Vagina (tissue), 2 donors: ENCODE measurements around the gene GPR142. TPM values are rescaled to one million over a fixed set of nuclear protein-coding genes. Genes with fewer than 3 reads are reported as not detected.

Experiments
- DNase-seq, 2 donors: peaks; one replicate each; pipeline ENCODE4 v3.0.0-alpha.2; 2017; ENCODE audit errors: extremely low spot score in 2 of 2
- H3K27ac ChIP-seq: fragments of 200-600 bp; sonication (generic); one replicate; pipeline ENCODE4 v1.5.1; 2019
- H3K27me3 ChIP-seq: fragments of 200-600 bp; sonication (generic); one replicate; pipeline ENCODE4 v1.5.1; 2019
- H3K36me3 ChIP-seq, 2 donors: fragments of 200-600 bp; sonication (generic); one replicate each; pipeline ENCODE4 v1.5.1; 2017 to 2019
- H3K4me1 ChIP-seq: fragments of 200-600 bp; sonication (generic); one replicate; pipeline ENCODE4 v1.5.1; 2019
- H3K4me3 ChIP-seq, 2 donors: fragments of 200-600 bp; sonication (generic); 1 replicate in 1 of 2; 2 replicates in 1 of 2; pipeline ENCODE4 v1.5.1; 2016 to 2019
- H3K9me3 ChIP-seq: fragments of 200-600 bp; sonication (generic); one replicate; pipeline ENCODE4 v1.5.1; 2019
- POLR2A ChIP-seq, 2 donors: fragments of 450-650 bp; IDR thresholded peaks; one replicate each; pipeline ENCODE4 v1.6.1; 2017; ENCODE audit warnings: antibody characterized with exemption in 2 of 2, mild to moderate bottlenecking in 2 of 2, moderate library complexity in 2 of 2
- POLR2AphosphoS5 ChIP-seq, 2 donors: sonication (generic); formaldehyde crosslinking; IDR thresholded peaks; one replicate each; pipeline ENCODE4 v1.9.0; 2017; ENCODE audit warnings: antibody characterized with exemption in 2 of 2, mild to moderate bottlenecking in 2 of 2, low read depth in 1 of 2; ENCODE audit not compliant: insufficient read depth in 1 of 2
- intact Hi-C: fragments of 100-400 bp; cut with DNase I; formaldehyde crosslinking; loops from one replicate; pipeline ENCODE4 v1.15.1; 2023
- total RNA-seq: library from RNA; depleted of rRNA; stranded (reverse); fragments of >200 nt; gene quantifications from one replicate; pipeline ENCODE4 v1.2.3, GENCODE V29; 2016
- TF ChIP-seq, protein P1 (sequence below), 3 experiments: fragments of 450-650 bp in 2 of 3; fragments of 200-600 bp in 1 of 3; sonication (generic) in 1 of 3; IDR thresholded peaks; one replicate each; pipeline ENCODE4 v1.5.1; 2017 to 2019; ENCODE audit warnings: antibody characterized with exemption in 3 of 3, mild to moderate bottlenecking in 2 of 3, moderate library complexity in 2 of 3

The GPR142 gene
- total RNA-seq, 1 donor from 2014 or later: 0.98 TPM

DNA sequence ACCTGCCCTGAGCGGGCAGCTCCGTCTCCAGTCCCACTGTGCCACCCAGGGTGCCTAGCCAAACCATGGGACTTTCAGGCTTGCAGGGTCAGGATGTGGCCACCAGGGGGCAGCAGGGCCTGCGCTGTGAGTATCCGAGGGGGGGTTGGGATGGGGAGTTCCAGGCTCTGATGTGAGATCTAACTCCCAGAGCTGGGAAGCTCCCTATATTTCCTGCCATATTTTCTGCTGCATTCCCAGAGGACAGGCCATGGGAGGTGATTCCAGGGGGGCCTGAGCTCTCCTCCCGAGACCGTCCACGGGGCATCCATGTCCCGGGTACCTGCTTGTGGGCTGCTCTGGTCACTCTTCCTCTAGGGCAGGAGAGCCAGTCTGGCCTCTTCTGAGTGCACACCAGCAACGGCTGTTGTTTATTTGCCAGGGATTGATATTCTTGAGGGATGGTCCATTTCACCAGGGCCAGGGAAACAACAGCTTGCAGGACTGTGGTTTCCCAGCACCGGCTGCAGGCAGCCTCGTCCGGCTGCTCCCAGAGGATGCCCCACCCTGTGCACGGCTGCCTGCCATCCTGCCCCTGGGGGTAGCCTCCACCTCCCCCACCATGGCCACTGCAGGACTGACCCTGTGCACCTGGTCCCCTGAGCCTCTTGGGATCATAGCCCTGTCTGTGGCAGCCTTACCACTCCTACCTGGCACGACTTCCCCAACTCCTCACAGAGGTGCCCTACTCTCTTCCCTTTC is 1.2 kb downstream of the GPR142 start:
- H3K4me3 ChIP-seq: no peak overlapping the region
- no peaks in the 10 kb centered on the region for H3K27me3 ChIP-seq
- no peaks in the 10 kb centered on the region for H3K4me1 ChIP-seq
- intact Hi-C loops: loop anchor here (10.0 kb wide), 1 partner anchor 64 kb away; no protein-coding TSS in a partner anchor
- no peaks in the 10 kb centered on the region for H3K36me3 ChIP-seq
- H3K27ac ChIP-seq: no peak overlapping the region
- no peak for DNase-seq
- no peaks in the 10 kb centered on the region for H3K9me3 ChIP-seq
- TF ChIP-seq, protein P1, sequence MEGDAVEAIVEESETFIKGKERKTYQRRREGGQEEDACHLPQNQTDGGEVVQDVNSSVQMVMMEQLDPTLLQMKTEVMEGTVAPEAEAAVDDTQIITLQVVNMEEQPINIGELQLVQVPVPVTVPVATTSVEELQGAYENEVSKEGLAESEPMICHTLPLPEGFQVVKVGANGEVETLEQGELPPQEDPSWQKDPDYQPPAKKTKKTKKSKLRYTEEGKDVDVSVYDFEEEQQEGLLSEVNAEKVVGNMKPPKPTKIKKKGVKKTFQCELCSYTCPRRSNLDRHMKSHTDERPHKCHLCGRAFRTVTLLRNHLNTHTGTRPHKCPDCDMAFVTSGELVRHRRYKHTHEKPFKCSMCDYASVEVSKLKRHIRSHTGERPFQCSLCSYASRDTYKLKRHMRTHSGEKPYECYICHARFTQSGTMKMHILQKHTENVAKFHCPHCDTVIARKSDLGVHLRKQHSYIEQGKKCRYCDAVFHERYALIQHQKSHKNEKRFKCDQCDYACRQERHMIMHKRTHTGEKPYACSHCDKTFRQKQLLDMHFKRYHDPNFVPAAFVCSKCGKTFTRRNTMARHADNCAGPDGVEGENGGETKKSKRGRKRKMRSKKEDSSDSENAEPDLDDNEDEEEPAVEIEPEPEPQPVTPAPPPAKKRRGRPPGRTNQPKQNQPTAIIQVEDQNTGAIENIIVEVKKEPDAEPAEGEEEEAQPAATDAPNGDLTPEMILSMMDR (IDR thresholded peaks at IDR 0.05): peak; percentile 77 to 93 (median 78)
- TF ChIP-seq POLR2A (IDR thresholded peaks at IDR 0.05) (no peak), POLR2AphosphoS5 (IDR thresholded peaks at IDR 0.05; ENCODE audit: insufficient read depth in 1 of 2, low read depth in 1 of 2) (no peak)

DNA sequence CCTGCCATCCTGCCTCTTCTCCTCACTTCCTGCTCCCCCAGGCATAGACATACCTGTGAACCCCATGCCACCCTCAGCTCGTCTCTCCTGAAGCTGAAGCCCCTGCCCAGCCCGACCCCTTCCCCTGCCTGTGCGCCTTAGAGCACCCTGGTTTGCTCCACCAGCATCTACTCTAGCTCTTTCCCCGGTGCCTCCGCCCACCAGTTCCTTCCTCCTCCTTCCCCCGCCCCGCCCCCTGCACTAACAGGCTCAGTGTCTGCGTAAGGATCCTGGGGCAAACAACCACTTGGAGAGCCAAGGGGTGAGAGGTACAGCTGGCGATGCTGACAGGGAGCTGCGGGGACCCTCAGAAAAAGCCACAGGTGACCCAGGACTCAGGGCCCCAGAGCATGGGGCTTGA is 1.9 kb downstream of the GPR142 start:
- H3K27ac ChIP-seq: no peak overlapping the region
- TF ChIP-seq, protein P1 (IDR thresholded peaks at IDR 0.05): no peak
- no peak for TF ChIP-seq POLR2A (IDR thresholded peaks at IDR 0.05)
- TF ChIP-seq POLR2AphosphoS5 (IDR thresholded peaks at IDR 0.05; ENCODE audit: insufficient read depth in 1 of 2, low read depth in 1 of 2): no peak
- intact Hi-C loops: loop anchor here (10.0 kb wide), 1 partner anchor 64 kb away; no protein-coding TSS in a partner anchor
- no peak overlapping the region for H3K4me3 ChIP-seq
- H3K36me3 ChIP-seq: no peaks in the 10 kb centered on the region
- no peak for DNase-seq
- H3K4me1 ChIP-seq: no peaks in the 10 kb centered on the region
- H3K27me3 ChIP-seq: no peaks in the 10 kb centered on the region
- H3K9me3 ChIP-seq: no peaks in the 10 kb centered on the region

DNA sequence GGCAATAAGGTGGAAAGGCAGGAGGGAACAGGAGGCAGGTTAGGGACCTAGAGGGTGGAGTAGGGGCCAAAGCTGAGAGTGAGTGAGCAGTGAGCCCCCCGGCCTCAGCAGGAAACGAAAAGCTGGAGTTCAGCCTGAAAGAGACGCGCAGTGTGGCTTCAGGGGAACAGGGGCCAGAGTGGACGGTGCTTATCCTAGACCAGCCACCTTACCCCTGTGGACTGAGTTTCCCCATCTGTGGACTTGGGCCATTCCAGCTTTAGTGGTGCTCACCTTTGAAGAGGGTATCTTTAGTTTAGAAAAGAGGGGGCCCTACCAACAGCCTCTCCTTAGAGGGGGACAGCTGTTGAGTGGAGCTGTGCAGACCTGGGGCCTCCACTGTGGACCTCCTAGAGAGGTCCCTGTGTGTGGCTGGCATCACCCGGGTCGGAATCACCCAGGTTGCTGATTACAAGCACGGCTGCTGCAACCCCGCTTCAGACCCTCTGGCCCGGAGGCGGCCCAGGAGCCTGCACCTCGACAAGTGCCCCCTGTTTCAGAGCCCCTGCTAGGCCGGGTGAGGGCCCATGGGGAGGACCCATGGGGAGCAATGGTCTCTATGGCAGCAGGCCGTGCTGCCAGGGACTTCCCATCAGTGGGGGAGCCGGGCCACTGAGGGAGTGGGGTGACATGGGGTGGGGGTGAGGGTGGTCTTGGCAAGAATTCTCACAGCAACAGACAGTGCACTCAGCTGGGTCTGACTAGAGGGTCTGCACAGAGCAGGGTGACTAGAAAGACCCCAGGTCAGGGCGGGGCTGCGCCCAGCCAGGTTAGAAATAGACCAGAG is 2.6 kb downstream of the GPR142 start:
- Histone ChIP-seq H3K27ac (no peak overlapping the region), H3K9me3 (no peaks in the 10 kb centered on the region), H3K36me3 (no peaks in the 10 kb centered on the region), H3K4me3 (no peak overlapping the region), H3K27me3 (no peaks in the 10 kb centered on the region), H3K4me1 (no peaks in the 10 kb centered on the region)
- intact Hi-C loops: loop anchor here (10.0 kb wide), 1 partner anchor 65 kb away; no protein-coding TSS in a partner anchor
- DNase-seq: no peak
- no peak for TF ChIP-seq POLR2AphosphoS5 (IDR thresholded peaks at IDR 0.05; ENCODE audit: insufficient read depth in 1 of 2, low read depth in 1 of 2)
- TF ChIP-seq, protein P1 (IDR thresholded peaks at IDR 0.05): no peak
- TF ChIP-seq POLR2A (IDR thresholded peaks at IDR 0.05): no peak

DNA sequence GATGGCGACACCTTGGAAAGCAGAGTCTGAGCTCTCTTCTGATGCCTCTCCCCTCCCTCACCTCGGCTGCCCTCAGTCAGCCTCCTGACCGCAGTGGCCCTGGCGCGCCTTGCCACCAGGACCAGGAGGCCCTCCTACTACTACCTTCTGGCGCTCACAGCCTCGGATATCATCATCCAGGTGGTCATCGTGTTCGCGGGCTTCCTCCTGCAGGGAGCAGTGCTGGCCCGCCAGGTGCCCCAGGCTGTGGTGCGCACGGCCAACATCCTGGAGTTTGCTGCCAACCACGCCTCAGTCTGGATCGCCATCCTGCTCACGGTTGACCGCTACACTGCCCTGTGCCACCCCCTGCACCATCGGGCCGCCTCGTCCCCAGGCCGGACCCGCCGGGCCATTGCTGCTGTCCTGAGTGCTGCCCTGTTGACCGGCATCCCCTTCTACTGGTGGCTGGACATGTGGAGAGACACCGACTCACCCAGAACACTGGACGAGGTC is 4.4 kb downstream of the GPR142 start:
- intact Hi-C loops: no loop called here
- H3K4me1 ChIP-seq: no peaks in the 10 kb centered on the region
- no peak for TF ChIP-seq POLR2AphosphoS5 (IDR thresholded peaks at IDR 0.05; ENCODE audit: insufficient read depth in 1 of 2, low read depth in 1 of 2)
- no peak overlapping the region for H3K4me3 ChIP-seq
- H3K27ac ChIP-seq: no peak overlapping the region
- no peaks in the 10 kb centered on the region for H3K36me3 ChIP-seq
- H3K27me3 ChIP-seq: no peaks in the 10 kb centered on the region
- H3K9me3 ChIP-seq: no peaks in the 10 kb centered on the region
- DNase-seq: no peak

DNA sequence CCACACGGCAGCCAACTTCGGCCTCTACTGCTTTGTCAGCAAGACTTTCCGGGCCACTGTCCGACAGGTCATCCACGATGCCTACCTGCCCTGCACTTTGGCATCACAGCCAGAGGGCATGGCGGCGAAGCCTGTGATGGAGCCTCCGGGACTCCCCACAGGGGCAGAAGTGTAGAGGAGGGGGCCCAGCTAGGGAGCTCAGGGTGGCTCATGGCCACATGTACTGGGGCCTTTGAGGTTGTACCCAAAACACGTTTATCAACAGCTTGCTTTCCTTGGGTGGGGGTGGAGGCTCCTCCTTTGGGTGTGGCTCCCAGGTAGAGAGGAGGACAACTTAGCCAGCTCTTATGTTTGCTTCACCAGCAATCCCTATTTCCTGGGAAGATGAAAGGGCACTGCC is 5.1 kb downstream of the GPR142 start:
- intact Hi-C loops: no loop called here
- H3K27ac ChIP-seq: no peak overlapping the region
- no peak for TF ChIP-seq POLR2A (IDR thresholded peaks at IDR 0.05)
- TF ChIP-seq POLR2AphosphoS5 (IDR thresholded peaks at IDR 0.05; ENCODE audit: insufficient read depth in 1 of 2, low read depth in 1 of 2): no peak
- TF ChIP-seq, protein P1 (IDR thresholded peaks at IDR 0.05): no peak
- no peaks in the 10 kb centered on the region for H3K4me1 ChIP-seq
- no peaks in the 10 kb centered on the region for H3K36me3 ChIP-seq
- no peak for DNase-seq
- H3K27me3 ChIP-seq: no peaks in the 10 kb centered on the region
- no peak overlapping the region for H3K4me3 ChIP-seq
- no peaks in the 10 kb centered on the region for H3K9me3 ChIP-seq
